HG02884 (cell line): ENCODE results near the gene RAD51B.
"Not testable (repeated sequence)": the region's sequence is repeated elsewhere in the genome, so short reads cannot be mapped to it uniquely, and the experiment has no call there.

ENCODE experiments used
- ATAC-seq: cut with Tn5 transposase; IDR thresholded peaks from one replicate; pipeline ENCODE4 v1.9.1; 2021; ENCODE audit warnings: mild to moderate bottlenecking, moderate library complexity; ENCODE audit not compliant: unreplicated experiment

Gene RAD51B

GRCh38 chr14:67819563-67820421, at the start of gene RAD51B:
Gene RAD51B, plus strand, starts transcription at chr14:67819779.
- peak; percentile 59 for ATAC-seq

GRCh38 chr14:67773844-67774377, 45.7 kb upstream of the RAD51B start:
- ATAC-seq = no peak

GRCh38 chr14:67776653-67777322, 42.8 kb upstream of the RAD51B start:
- no peak for ATAC-seq

GRCh38 chr14:67778792-67779191, 40.8 kb upstream of the RAD51B start:
- no peak for ATAC-seq

- no peak for ATAC-seq
These were observed 37.5 kb upstream of the RAD51B start for GRCh38 chr14:67782090-67782489.

- no peak for ATAC-seq
These were observed 35.2 kb upstream of the RAD51B start for GRCh38 chr14:67784244-67784823.

GRCh38 chr14:67785270-67786109, 34.1 kb upstream of the RAD51B start:
- ATAC-seq = no peak

- ATAC-seq = no peak
These were observed 31.9 kb upstream of the RAD51B start for GRCh38 chr14:67787673-67788072.

GRCh38 chr14:67798731-67799130, 20.8 kb upstream of the RAD51B start:
- no peak for ATAC-seq

GRCh38 chr14:67800743-67801142, 18.8 kb upstream of the RAD51B start:
- no peak for ATAC-seq

GRCh38 chr14:67806246-67806645, 13.3 kb upstream of the RAD51B start:
- no peak for ATAC-seq

GRCh38 chr14:67814821-67815220, 4.8 kb upstream of the RAD51B start:
- ATAC-seq = no peak

- no peak for ATAC-seq
These were observed 3.9 kb upstream of the RAD51B start for GRCh38 chr14:67815573-67816225.

GRCh38 chr14:67816326-67817002, 3.1 kb upstream of the RAD51B start, which contains the start of gene ZFYVE26:
Gene ZFYVE26, minus strand, starts transcription at chr14:67816590. Its CDS starts 627 bp downstream, at chr14:67815963.
- peak; percentile 83 for ATAC-seq

- no peak for ATAC-seq
These were observed 1.7 kb upstream of the RAD51B start for GRCh38 chr14:67817750-67818438.

GRCh38 chr14:67818476-67818875, 1.1 kb upstream of the RAD51B start:
- ATAC-seq = not testable (repeated sequence)

GRCh38 chr14:67820428-67820971, 921 bp downstream of the RAD51B start:
- no peak for ATAC-seq

GRCh38 chr14:67821121-67821520, 1.5 kb downstream of the RAD51B start:
- no peak for ATAC-seq

GRCh38 chr14:67831113-67831512, 11.5 kb downstream of the RAD51B start:
- no peak for ATAC-seq
